PC-3 (cell line): ENCODE measurements around the gene PTGER3. TPM values are rescaled to one million over a fixed set of nuclear protein-coding genes. Genes with fewer than 3 reads are reported as not detected.

ENCODE experiments used
- ATAC-seq: fragments of 200-7000 bp; cut with Tn5 transposase; 2 replicates; pipeline ENCODE4 v1.9.1; 2020; ENCODE audit warnings: mild to moderate bottlenecking, moderate library complexity
- BruUV-seq: library from RNA; stranded (reverse); fragments of 400-500 nt; replicated peaks from 2 replicates; lab custom pipeline; 2021; lab: Mats Ljungman, UMichigan
- CTCF ChIA-PET: fragments of 300-600 bp; sonication (Branson Sonifier 250); formaldehyde crosslinking; loops from one replicate; lab custom pipeline; 2022; ENCODE audit warnings: antibody characterized with exemption; lab: Charles Lee
- POLR2A ChIA-PET: fragments of 300-600 bp; sonication (Branson Sonifier 250); formaldehyde crosslinking; loops from one replicate; lab custom pipeline; 2022; ENCODE audit warnings: antibody characterized with exemption; ENCODE audit not compliant: unreplicated experiment; lab: Charles Lee
- DNase-seq: peaks from one replicate; pipeline ENCODE4 v3.0.0-alpha.2; 2015
- H2AFZ ChIP-seq: fragments of 300-600 bp; sonication (generic); 2 replicates; pipeline ENCODE4 v1.6.0; 2016; ENCODE audit warnings: antibody characterized with exemption, low read length
- H3F3A ChIP-seq: fragments of 300-600 bp; sonication (generic); one replicate; pipeline ENCODE4 v1.6.0; 2017; ENCODE audit warnings: antibody characterized with exemption, low read length, control low read depth, mild to moderate bottlenecking; ENCODE audit not compliant: unreplicated experiment
- H3K27ac ChIP-seq: fragments of 300-600 bp; sonication (generic); 2 replicates; pipeline ENCODE4 v1.5.1; 2016; ENCODE audit warnings: mild to moderate bottlenecking, low read length
- H3K27me3 ChIP-seq: fragments of 300-600 bp; sonication (generic); 2 replicates; pipeline ENCODE4 v1.6.1; 2016; ENCODE audit warnings: low read length, mixed read lengths
- H3K36me3 ChIP-seq: fragments of 300-600 bp; sonication (generic); 2 replicates; pipeline ENCODE4 v1.6.1; 2016; ENCODE audit warnings: low read depth, mixed run types, low read length, mixed read lengths
- H3K4me1 ChIP-seq: fragments of 300-600 bp; sonication (generic); 2 replicates; pipeline ENCODE4 v1.5.1; 2016; ENCODE audit warnings: low read length; ENCODE audit not compliant: insufficient read depth
- H3K4me2 ChIP-seq: fragments of 300-600 bp; sonication (generic); 2 replicates; pipeline ENCODE4 v1.6.0; 2016; ENCODE audit warnings: low read length
- H3K4me3 ChIP-seq: fragments of 300-600 bp; sonication (generic); 2 replicates; pipeline ENCODE4 v1.5.1; 2016; ENCODE audit warnings: mild to moderate bottlenecking, low read length, mixed read lengths
- H3K79me2 ChIP-seq: fragments of 300-600 bp; sonication (generic); 2 replicates; pipeline ENCODE4 v1.6.1; 2017; ENCODE audit warnings: low read length, mixed read lengths
- H3K9ac ChIP-seq: fragments of 300-600 bp; sonication (generic); 2 replicates; pipeline ENCODE4 v1.6.0; 2016; ENCODE audit warnings: mild to moderate bottlenecking, low read length
- H3K9me2 ChIP-seq: fragments of 300-600 bp; sonication (generic); replicated peaks from 2 replicates; pipeline ENCODE4 v1.6.1; 2016; ENCODE audit warnings: mixed run types, low read length, mixed read lengths
- H3K9me3 ChIP-seq: fragments of 300-600 bp; sonication (generic); 2 replicates; pipeline ENCODE4 v1.6.1; 2016; ENCODE audit warnings: low read length, mixed read lengths
- H4K20me1 ChIP-seq: fragments of 300-600 bp; sonication (generic); 2 replicates; pipeline ENCODE4 v1.6.1; 2016; ENCODE audit warnings: low read length, mixed read lengths
- EZH2 ChIP-seq: fragments of 300-600 bp; sonication (generic); IDR thresholded peaks from one replicate; pipeline ENCODE4 v1.6.1; 2017; ENCODE audit warnings: antibody characterized with exemption, mild to moderate bottlenecking, low read length; ENCODE audit not compliant: unreplicated experiment
- EZH2phosphoT487 ChIP-seq: fragments of 300-600 bp; sonication (generic); IDR thresholded peaks from 2 replicates; pipeline ENCODE4 v1.6.1; 2018; ENCODE audit warnings: mild to moderate bottlenecking, antibody characterized with exemption, low read length, borderline replicate concordance
- intact Hi-C: fragments of 100-400 bp; cut with micrococcal nuclease; formaldehyde crosslinking; loops from 2 replicates; pipeline ENCODE4 v1.9.0; 2023
- total RNA-seq: library from RNA; depleted of rRNA; stranded (reverse); fragments of >200 nt; gene quantifications from 2 replicates; pipeline ENCODE4 v1.2.3, GENCODE V29; 2014
- TF ChIP-seq, protein P1 (sequence below): fragments of 300-600 bp; sonication (generic); conservative IDR thresholded peaks from 2 replicates; pipeline ENCODE4 v1.5.1; 2017; ENCODE audit warnings: antibody characterized with exemption, low read depth, mild to moderate bottlenecking, low read length

PTGER3 gene
- total RNA-seq, 1 experiment from 2014 or later, result 0.11 TPM

DNA sequence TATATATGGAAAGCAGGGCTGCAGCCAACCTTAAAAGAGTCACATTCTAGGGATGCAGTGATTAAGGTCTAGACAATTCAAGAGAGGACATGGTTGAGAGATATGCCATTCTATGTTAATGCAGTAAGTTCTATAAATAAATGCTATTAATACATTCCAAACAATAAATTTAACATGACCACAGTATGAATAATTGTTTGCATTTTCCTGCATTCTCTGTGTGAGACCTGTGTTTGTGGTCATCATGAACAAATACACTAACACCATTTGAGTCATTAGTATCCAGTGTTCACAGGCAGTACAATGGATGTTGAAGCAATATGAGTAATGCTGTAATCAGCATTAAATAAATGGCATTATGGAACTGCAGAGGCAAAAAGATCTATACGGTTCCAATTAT, 38.7 kb upstream of the PTGER3 start:
- intact Hi-C loops, result loop anchor here (1.0 to 5.0 kb wide), 4 partner anchors 217 to 1196 kb away; partner anchors contain the start of gene NEGR1

GRCh38 chr1:71083271-71083670, 35.7 kb upstream of the PTGER3 start:
- Histone ChIP-seq H3K27ac (no peak overlapping the region), H3K79me2 (peaks cover 27% of the 10 kb centered on the region), H3K27me3 (no peaks in the 10 kb centered on the region), H3K4me2 (no peak overlapping the region), H3K4me1 (peaks cover 70% of the 10 kb centered on the region), H3K36me3 (peaks cover 8% of the 10 kb centered on the region), H3K9me2 (no peaks in the 10 kb centered on the region), H4K20me1 (peaks cover 21% of the 10 kb centered on the region), H3K9ac (no peak overlapping the region), H2AFZ (no peak overlapping the region), H3K9me3 (no peaks in the 10 kb centered on the region), H3K4me3 (no peak overlapping the region), H3F3A (peaks cover 5% of the 10 kb centered on the region)
- ChIA-PET CTCF (no interaction called here), POLR2A (no interaction called here)
- ATAC-seq (no peak), DNase-seq (no peak)
- no TSS peak for BruUV-seq
- TF ChIP-seq EZH2phosphoT487 (no peak), EZH2 (no peak)
- TF ChIP-seq, protein P1, sequence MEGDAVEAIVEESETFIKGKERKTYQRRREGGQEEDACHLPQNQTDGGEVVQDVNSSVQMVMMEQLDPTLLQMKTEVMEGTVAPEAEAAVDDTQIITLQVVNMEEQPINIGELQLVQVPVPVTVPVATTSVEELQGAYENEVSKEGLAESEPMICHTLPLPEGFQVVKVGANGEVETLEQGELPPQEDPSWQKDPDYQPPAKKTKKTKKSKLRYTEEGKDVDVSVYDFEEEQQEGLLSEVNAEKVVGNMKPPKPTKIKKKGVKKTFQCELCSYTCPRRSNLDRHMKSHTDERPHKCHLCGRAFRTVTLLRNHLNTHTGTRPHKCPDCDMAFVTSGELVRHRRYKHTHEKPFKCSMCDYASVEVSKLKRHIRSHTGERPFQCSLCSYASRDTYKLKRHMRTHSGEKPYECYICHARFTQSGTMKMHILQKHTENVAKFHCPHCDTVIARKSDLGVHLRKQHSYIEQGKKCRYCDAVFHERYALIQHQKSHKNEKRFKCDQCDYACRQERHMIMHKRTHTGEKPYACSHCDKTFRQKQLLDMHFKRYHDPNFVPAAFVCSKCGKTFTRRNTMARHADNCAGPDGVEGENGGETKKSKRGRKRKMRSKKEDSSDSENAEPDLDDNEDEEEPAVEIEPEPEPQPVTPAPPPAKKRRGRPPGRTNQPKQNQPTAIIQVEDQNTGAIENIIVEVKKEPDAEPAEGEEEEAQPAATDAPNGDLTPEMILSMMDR, result no peak
- intact Hi-C loops, result no loop called here

More for the DNA sequence above, 38.7 kb upstream of the PTGER3 start:
- peak overlapping the region; percentile 85 for H3K27ac ChIP-seq
- H3K36me3 ChIP-seq, result no peaks in the 10 kb centered on the region
- no peaks in the 10 kb centered on the region for H3K27me3 ChIP-seq
- H3K4me3 ChIP-seq, result no peak overlapping the region
- H3K79me2 ChIP-seq, result no peaks in the 10 kb centered on the region
- peak; percentile 94 for DNase-seq
- no peak overlapping the region for H2AFZ ChIP-seq
- TF ChIP-seq, protein P1, result no peak
- no peak for TF ChIP-seq EZH2
- TF ChIP-seq EZH2phosphoT487, result no peak
- no peaks in the 10 kb centered on the region for H3K9me2 ChIP-seq
- BruUV-seq, result no TSS peak
- peaks cover 86% of the 10 kb centered on the region for H3K4me1 ChIP-seq
- 0 out of 2 replicates have a peak overlapping the region, but pooled peaks have one; percentile 34 for H3K9ac ChIP-seq
- no peaks in the 10 kb centered on the region for H3K9me3 ChIP-seq
- H4K20me1 ChIP-seq, result no peaks in the 10 kb centered on the region
- H3F3A ChIP-seq, result peaks cover 5% of the 10 kb centered on the region
- ChIA-PET POLR2A (no interaction called here), CTCF (no interaction called here)
- peak; percentile 77 for ATAC-seq
- peak overlapping the region; percentile 44 for H3K4me2 ChIP-seq

GRCh38 chr1:71081697-71082080, 34.1 kb upstream of the PTGER3 start:
- ATAC-seq, result no peak
- peaks cover 56% of the 10 kb centered on the region for H3K4me1 ChIP-seq
- H3K27me3 ChIP-seq, result no peaks in the 10 kb centered on the region
- H4K20me1 ChIP-seq, result peaks cover 33% of the 10 kb centered on the region
- peaks cover 5% of the 10 kb centered on the region for H3F3A ChIP-seq
- ChIA-PET CTCF (interaction anchor here (0.5 kb wide), 1 partner anchor 665 kb away, joined by 5 read pairs; no protein-coding TSS in a partner anchor), POLR2A (no interaction called here)
- H2AFZ ChIP-seq, result peak overlapping the region; percentile 72
- H3K9me2 ChIP-seq, result no peaks in the 10 kb centered on the region
- DNase-seq, result no peak
- no peaks in the 10 kb centered on the region for H3K9me3 ChIP-seq
- TSS peak; percentile 98 for BruUV-seq
- peaks cover 42% of the 10 kb centered on the region for H3K79me2 ChIP-seq
- H3K9ac ChIP-seq, result peak overlapping the region; percentile 99
- peak overlapping the region; percentile 92 for H3K4me2 ChIP-seq
- H3K36me3 ChIP-seq, result peaks cover 20% of the 10 kb centered on the region
- peak overlapping the region; percentile 86; the same call in 1 of the 2 replicates for H3K27ac ChIP-seq
- intact Hi-C loops, result loop anchor here (1.0 kb wide), 1 partner anchor 876 kb away; the partner anchor contains the start of gene LRRC40
- H3K4me3 ChIP-seq, result peak overlapping the region; percentile 92
- no peak for TF ChIP-seq EZH2
- TF ChIP-seq EZH2phosphoT487, result no peak
- TF ChIP-seq, protein P1, result no peak
